ENCODE data around the gene CPVL.

Gene CPVL

GRCh38 chr7:29043576-29043975 is 102.8 kb downstream of the CPVL start:
- DNase-seq (ENCODE audit: low spot score): no peak

GRCh38 chr7:29042824-29043231 is 103.5 kb downstream of the CPVL start:
- DNase-seq (ENCODE audit: low spot score): no peak

- no peak for DNase-seq (ENCODE audit: low spot score)
Measured at GRCh38 chr7:29041991-29042390, 104.3 kb downstream of the CPVL start.

GRCh38 chr7:29040579-29040925 is 105.8 kb downstream of the CPVL start:
- DNase-seq (ENCODE audit: low spot score): no peak

DNA sequence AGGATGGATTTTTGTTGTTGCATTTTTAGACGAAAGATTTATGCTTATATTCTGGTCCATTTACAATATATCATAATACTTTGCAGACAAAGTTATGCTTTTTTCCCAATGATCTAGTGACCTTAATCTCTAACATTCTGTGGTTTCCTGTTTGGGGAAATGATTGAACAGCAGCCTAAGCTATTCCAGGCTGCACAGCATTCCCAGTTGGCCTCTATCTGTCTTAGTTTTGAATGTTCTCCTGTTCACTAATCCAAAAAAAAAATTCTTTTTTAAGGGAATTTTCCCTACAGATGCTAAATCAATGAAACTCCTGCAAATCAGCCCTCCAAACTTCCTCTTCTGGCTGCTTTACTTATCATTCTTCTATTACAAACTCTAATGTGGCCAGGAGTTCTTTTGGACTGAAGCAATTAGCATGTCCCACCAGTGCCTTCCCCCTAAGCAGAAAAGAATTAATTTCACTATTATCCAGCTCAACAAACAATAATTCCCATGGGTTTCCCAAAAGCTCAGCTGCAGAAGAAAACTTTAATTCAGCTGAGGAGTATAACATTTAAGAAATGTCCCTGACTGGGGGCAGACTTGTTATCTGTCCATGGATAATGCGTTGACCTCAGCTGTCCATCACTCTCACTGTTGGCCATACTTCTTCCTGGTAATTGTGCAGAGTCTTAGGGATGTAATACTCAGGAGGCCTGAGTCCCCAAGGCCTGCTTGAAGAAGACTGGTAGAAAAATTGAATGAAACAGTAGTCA is 106.3 kb downstream of the CPVL start:
- no peak for DNase-seq (ENCODE audit: low spot score)

DNA sequence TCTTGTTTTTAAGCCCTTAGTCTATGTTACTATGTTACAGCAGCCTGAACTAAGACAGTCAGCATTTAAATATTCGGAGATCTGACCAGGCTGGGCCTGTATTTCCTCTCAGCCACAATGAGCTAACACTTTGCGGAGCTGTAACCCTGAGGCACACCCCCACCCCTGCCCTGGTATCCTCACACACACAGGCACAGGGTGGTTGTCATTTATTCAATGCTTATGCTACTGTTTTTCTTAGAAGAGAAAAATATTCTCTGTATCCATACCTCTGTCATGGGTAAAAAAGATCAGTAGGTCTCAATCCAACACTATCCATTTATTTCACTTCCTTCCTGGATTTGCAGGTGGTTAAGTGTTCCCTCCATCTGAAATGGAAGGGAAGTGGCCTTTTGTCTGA is 107.9 kb downstream of the CPVL start:
- no peak for DNase-seq (ENCODE audit: low spot score)

DNA sequence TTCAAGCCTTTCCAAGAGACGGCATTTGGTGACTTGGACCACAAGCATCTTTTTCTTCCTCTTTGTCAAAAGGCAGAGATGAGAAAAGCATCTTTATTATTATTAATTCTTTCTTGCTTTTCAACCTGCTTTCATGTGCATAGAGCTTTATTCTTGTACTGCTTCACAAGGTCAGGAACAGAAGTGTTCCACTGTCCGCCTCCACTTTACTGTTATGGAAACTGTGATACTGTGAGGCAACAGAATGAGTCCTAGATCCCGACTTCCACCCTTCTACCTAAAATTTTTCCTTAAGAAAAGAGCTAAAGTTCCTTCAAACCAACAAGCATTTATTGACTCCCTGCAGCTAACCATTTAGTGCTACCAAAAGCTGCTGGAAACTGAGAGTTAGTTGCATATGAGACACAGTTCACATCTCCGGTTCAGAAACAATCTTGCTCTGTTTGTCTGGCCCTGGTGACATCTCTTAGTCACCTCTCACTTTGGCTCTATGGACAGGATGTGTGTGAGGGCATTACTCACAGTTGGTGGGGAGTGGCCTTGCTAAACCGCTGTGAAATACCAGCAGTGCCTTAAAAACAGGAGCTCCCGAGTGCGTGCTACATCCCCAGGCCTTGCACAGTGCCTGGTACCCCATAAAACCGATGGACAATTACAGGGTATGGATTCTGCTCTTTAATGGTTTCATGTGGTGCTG is 111.1 kb downstream of the CPVL start:
- peak; percentile 72 for DNase-seq (ENCODE audit: low spot score)

DNA sequence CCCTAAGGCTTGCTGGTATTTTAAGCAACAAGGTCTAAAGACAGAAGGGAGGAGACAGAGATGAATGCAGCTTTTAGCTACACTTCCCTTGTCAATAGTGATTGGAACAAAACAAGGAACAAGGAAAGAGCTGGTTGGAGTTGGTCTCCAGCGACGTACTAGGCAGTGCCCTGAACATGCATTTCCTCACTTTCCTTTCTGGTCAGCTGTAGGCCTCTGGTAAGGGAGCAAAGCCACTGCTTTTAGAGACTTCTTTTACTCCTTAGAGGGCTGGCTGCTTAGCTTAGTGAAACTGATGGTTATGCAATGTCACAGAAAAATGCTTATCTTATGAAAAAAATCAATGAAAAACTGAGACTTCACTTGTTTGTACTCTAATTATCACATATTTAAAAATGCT is 112.8 kb downstream of the CPVL start:
- DNase-seq (ENCODE audit: low spot score): no peak

- DNase-seq (ENCODE audit: low spot score): no peak
Measured at GRCh38 chr7:29032146-29032545, 114.2 kb downstream of the CPVL start.

- DNase-seq (ENCODE audit: low spot score): no peak
Measured at GRCh38 chr7:29030781-29031275, 115.5 kb downstream of the CPVL start.

DNA sequence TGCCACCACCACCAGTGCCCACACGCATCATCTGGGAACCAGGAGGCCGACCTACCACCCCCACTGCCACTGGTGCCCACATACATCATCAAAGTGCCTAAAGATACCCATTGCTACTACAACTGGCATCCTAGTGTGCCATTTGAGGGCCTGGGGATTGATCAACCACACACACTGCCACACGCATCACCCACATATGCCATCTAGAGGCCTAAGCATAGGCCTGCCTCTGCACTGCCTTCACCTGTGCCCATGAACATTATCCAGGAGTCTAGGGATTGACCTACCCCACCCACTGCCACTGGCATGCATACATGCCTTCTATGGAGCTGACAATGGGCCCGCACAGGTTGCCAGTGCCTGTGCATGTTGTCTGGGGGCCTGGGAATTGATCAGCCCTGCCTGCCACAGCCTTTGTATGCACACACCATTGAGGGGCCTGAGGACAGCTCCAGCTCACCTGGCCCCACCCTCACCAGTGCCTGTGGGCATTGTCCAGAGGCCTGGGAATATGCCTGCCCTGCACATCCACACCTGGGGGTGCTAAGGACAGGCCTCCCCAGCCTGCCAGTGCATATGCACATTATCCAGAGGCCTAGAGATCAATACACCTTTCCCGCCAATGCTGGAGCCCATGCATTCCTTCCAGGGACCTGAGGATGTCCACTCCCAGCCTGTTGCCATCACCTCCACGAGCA is 123.9 kb downstream of the CPVL start:
- no peak for DNase-seq (ENCODE audit: low spot score)

DNA sequence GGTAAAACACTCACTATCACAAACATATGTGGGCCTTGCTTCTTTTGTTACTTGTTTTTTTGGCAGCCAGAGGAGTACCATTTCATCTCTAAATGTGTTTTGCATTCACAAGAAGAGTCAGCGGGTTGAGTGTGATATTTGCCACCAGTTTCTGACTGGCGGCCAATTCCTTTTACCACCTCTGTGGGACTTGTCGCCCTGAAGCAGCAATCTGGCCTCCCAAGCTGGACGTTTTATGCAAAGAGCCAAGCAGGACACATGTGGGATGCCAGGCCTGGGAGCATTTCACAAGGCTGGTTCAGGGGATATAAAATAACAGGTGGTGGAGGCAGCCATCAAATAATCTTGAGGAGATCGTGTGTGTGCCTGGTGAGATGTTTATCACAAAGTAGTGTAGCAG is 126.4 kb downstream of the CPVL start:
- DNase-seq (ENCODE audit: low spot score): no peak

DNA sequence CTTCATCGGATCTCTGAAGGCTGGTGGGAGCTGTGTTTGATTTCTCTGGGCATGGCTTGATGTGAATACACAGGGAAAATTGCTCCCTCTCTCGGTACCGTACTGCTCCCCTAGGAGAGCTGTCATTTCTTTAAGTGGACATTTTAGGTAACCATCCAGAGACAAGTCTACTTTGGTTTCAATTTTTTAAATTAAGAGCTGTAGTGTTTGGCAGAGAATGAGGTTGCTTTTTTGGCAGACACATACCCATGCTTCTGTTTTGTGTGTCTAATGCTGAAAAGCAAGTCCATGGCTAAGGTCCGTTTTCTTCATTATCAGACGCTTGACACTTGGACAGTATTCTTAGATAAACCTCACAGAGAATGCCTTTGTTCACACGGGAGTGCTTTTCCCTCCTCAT is 127.0 kb downstream of the CPVL start:
- no peak for DNase-seq (ENCODE audit: low spot score)

DNA sequence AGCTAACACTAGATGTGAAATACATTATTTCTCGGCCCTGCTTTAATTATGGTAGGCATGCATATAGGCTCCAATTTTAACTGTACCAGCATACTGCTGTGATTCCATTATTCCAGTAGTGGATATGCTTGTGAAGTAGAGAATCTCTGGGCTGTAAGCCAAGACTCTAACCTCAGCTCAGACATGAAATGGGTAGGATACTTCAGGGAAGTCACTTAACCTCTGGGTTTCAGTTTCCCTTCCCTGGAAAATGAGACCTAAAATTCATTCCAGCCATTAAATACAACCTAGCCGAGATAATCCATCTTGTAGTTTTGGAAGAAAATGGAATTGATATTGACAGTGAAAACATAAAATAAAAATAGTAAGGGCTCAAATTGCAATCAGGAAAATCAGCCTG is 128.6 kb downstream of the CPVL start:
- DNase-seq (ENCODE audit: low spot score): no peak

DNA sequence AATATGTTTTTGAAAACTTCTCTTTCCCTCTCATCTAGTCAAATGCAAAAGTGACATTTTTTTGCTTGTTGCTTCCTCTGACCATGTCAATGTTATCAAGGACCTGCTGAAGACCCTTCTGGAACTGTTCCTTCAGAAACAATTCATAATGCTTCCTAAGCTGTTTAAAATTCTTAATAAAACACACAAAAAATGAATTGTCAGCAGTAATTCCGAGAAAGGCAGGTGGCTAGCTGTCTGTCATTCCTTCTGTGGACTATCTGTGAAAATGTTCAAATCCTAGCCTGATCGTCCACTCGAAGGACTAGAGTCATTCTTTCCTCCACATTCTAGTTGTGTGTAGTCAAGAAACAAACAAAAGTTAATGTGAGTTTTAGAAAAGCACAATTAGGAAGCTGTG is 131.6 kb downstream of the CPVL start:
- no peak for DNase-seq (ENCODE audit: low spot score)

DNA sequence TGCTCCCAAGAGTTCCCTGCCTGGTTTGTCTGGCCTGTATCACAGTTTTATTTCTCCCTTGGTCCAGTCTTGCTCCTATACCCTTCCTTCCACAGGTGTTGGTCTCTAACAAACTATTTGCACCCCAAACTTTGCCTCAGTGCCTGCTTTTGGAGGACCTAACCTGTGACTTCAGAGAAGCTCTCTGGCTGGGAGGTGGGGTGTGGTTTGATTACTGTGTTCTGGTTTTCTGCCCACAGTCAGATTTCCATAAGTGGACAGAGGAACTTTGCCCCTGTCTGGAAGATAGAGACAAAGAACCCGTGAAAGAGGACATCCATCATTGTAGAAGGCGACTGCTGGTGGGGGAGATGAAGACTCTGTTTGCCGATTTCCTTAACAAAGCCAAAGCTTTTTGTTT is 132.4 kb downstream of the CPVL start:
- no peak for DNase-seq (ENCODE audit: low spot score)

DNA sequence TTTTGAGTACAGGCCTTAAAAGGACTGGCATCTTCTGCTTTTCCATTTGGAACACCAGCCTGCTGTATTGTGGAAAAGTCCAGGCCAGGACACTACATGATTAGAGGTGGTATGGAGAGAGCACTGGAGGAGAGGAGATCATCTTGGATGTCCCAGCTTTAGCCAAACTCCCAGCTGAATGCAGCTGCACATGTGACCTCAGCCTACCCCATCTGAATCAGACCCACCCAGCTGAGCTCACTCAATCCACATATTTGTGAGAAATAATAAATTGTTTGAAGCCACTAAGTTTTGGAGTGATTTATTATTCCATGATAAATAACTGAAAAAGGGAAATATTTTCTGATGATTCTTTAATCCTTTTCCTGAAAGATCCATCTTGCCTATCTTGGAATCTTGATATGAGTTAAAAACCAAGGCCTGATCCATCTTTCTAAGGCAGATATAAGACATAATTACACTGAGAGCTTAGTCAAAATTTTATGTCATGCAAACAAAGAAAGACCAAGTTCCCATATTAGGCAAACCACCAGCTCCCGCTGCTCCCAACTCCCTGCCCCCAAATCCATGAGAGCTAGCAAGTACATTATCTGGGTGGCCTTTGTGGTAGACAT is 133.1 kb downstream of the CPVL start:
- no peak for DNase-seq (ENCODE audit: low spot score)

DNA sequence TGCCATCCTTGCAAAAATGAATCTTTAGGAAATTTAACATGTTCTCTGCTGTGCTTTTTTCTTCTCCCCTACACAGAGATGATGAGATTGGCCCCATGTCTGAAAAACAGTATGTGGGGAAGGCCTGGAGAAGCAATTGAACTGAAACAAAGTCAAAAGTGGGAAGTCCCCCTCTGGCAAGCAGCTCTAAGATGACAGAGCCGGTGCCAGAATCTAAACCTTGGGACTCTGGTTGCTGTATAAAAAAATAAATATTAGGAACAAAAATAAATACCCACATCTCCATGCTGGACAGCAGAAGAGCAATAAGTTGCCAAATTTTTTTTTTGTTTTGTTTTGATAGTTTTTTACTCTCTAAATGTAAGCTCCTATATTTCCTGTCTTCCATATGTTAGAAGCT is 136.4 kb downstream of the CPVL start:
- DNase-seq (ENCODE audit: low spot score): no peak

DNA sequence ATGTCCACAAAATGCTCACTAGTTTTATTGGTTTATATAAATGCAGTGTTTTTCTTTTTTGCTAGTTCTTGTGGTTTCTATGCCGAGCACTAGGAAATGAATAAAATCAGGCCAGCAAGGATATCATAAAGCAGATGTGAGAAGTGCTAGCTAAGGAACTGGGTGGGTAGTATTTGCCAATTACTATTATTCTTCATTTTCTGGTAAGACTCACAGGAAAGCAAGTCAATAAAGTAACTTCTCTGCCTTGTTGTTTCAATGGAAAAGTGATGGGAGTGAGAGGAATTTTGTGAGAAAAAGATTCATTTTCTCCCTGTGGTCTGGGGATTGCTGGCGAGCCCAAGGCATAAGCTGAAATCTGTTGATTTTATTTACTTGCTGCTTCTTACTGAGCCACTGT is 137.7 kb downstream of the CPVL start:
- DNase-seq (ENCODE audit: low spot score): no peak

- no peak for DNase-seq (ENCODE audit: low spot score)
Measured at GRCh38 chr7:29007127-29007526, 139.2 kb downstream of the CPVL start.

DNA sequence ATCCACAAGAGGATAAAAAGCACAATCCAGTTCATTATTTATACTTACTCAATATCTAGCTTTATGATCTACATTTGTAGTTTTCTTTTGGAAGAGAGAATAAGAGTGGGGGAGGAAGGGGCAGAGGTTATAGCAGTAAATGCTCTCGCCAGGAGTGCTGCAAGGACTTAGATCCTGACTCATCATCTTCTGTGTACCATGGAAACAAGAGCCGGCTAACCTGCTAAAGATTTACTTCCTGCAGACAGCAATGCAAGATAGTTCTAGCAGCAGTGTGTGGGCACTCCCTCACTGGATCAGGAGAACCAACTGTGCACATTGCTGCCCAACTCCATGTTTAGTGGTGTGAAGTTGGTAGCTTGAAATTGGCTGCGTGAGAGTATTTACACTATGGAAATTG is 140.5 kb downstream of the CPVL start:
- DNase-seq (ENCODE audit: low spot score): no peak

DNA sequence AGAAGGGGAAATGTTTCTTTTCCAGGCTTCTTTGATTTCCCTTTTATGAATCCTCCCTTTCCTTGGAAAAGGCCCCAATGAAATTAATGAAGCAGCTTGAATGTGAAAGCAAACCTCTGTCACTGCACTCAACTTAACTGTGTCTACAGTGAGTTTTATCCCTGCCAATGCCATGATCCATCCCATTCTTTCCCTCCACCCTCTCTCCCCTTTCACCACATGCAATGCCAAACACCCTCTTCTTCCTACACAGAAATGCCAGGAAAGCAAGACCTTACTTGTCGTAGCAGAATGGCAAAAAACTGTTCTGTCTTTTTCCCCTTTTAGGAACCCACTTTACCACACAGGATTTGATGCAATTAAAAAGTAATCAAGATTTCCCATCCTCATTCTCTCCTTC is 140.9 kb downstream of the CPVL start:
- no peak for DNase-seq (ENCODE audit: low spot score)

DNA sequence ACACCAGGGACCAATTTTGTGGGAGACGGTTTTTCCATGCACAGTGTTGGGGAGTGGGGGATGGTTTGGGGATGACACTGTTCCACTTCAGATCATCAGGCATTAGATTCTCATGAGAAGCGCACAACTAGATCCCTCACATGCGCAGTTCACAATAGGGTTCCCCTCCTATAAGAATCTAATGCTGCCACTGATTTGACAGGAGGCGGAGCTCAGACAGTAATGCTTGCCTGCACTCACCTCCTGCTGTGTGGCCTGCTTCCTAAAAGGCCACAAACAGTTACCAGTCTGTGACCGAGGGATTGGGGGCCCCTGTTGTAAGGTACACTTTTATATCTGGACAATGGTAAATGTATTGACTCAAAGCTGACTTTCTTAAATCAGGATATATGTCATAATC is 142.6 kb downstream of the CPVL start:
- no peak for DNase-seq (ENCODE audit: low spot score)
